Suppressor macrophage treated with lipopolysaccharide for 1 hour (primary cell): Measurements from ENCODE around the gene LRP2.
"Not testable (repeated sequence)": the region's sequence is repeated elsewhere in the genome, so short reads cannot be mapped to it uniquely, and the experiment has no call there.

Source experiments
- DNase-seq, 3 donors: peaks; one replicate each; pipeline ENCODE4 v3.0.0-alpha.2; 2020 to 2022

LRP2 gene

GRCh38 chr2:169362118-169362893, at the start of gene LRP2:
LRP2 (minus strand) TSS chr2:169362534; CDS start chr2:169362399, 135 bp downstream.
- peak in 2 of 3 donors; percentile 36 to 46 for DNase-seq

GRCh38 chr2:169406891-169407290, 44.6 kb upstream of the LRP2 start:
- no peak for DNase-seq

- DNase-seq, result not testable (repeated sequence)
Observed at GRCh38 chr2:169399491-169399890, 37.2 kb upstream of the LRP2 start.

- DNase-seq, result peak in 1 of 3 donors; percentile 9
Observed at GRCh38 chr2:169397697-169398096, 35.4 kb upstream of the LRP2 start.

GRCh38 chr2:169395821-169396374, 33.6 kb upstream of the LRP2 start:
- no peak for DNase-seq

- DNase-seq, result no peak
Observed at GRCh38 chr2:169393068-169393590, 30.8 kb upstream of the LRP2 start.

- no peak for DNase-seq
Observed at GRCh38 chr2:169391236-169391635, 28.9 kb upstream of the LRP2 start.

GRCh38 chr2:169388161-169388560, 25.8 kb upstream of the LRP2 start:
- no peak for DNase-seq

GRCh38 chr2:169386722-169387121, 24.4 kb upstream of the LRP2 start:
- DNase-seq, result no peak

GRCh38 chr2:169384816-169385215, 22.5 kb upstream of the LRP2 start:
- no peak for DNase-seq

- DNase-seq, result no peak
Observed at GRCh38 chr2:169372561-169372960, 10.2 kb upstream of the LRP2 start.

GRCh38 chr2:169366066-169366465, 3.7 kb upstream of the LRP2 start:
- no peak for DNase-seq

GRCh38 chr2:169365029-169365480, 2.7 kb upstream of the LRP2 start:
- DNase-seq, result peak; percentile 14 to 44 (median 28)

GRCh38 chr2:169363560-169364150, 1.3 kb upstream of the LRP2 start:
- peak; percentile 38 to 63 (median 45) for DNase-seq

- peak in 2 of 3 donors; percentile 23 to 26 for DNase-seq
Observed at GRCh38 chr2:169362894-169363559, 693 bp upstream of the LRP2 start.

- peak in 2 of 3 donors; percentile 13 to 21 for DNase-seq
Observed at GRCh38 chr2:169361706-169362117, 622 bp downstream of the LRP2 start.

GRCh38 chr2:169360984-169361705, 1.2 kb downstream of the LRP2 start:
- DNase-seq, result no peak

GRCh38 chr2:169358016-169358415, 4.3 kb downstream of the LRP2 start:
- no peak for DNase-seq

GRCh38 chr2:169354244-169354643, 8.1 kb downstream of the LRP2 start:
- DNase-seq, result no peak

- DNase-seq, result no peak
Observed at GRCh38 chr2:169351725-169352124, 10.6 kb downstream of the LRP2 start.

- DNase-seq, result peak in 2 of 3 donors; percentile 7 to 8
Observed at GRCh38 chr2:169349535-169349934, 12.8 kb downstream of the LRP2 start.

GRCh38 chr2:169348321-169349024, 13.9 kb downstream of the LRP2 start:
- no peak for DNase-seq
